ENCODE data around the gene ADRA2A. TPM values are rescaled to one million over a fixed set of nuclear protein-coding genes. Genes with fewer than 3 reads are reported as not detected.

The ADRA2A gene
- total and polyA plus RNA-seq, 11 donors, result 0.19 to 3.9 (median 0.44) TPM

DNA sequence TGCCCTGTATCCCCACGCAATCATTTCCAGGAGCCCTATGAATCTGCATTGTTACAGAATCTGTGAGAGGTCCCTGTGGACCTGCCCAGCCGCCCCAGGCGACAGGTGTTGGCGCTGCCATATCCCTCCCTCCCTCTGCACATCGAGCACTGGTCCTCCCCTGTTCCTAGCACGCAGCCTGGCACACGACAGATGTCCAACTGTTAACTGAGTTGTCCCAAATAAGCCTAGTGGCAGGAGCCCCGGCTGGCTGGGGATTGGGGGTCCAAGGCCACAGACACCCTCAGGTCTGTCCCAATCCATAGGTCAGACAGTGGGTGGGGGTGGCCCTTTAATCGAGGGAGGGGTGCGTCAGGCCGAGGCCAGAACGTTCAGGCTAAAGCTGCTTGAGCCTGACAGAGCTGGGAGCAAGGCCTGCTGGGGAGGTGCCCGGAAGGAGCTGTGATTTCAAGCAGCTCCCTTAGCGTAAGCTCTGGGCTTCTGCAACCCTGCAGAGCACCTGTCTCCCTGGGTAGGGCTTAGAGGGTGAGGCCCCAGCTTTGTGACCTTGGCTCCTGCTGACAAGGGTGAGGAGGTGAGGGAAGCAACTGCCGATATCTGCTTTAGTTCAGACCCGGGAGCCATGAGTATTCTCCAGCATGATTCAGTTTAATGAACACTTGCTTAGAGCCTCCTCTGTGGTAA, 40.1 kb downstream of the ADRA2A start:
- WGBS, 4 donors, result 74 to 84% (median 80%) methylated on average over 12 to 16 of the region's 16 CpGs
- H3K9me3 ChIP-seq, result no peaks in the 10 kb centered on the region
- H3K4me3 ChIP-seq, result no peak overlapping the region
- peaks cover 0 to 7% (median 0%) of the 10 kb centered on the region in 9 donors for H3K27me3 ChIP-seq
- TF ChIP-seq, protein P1, sequence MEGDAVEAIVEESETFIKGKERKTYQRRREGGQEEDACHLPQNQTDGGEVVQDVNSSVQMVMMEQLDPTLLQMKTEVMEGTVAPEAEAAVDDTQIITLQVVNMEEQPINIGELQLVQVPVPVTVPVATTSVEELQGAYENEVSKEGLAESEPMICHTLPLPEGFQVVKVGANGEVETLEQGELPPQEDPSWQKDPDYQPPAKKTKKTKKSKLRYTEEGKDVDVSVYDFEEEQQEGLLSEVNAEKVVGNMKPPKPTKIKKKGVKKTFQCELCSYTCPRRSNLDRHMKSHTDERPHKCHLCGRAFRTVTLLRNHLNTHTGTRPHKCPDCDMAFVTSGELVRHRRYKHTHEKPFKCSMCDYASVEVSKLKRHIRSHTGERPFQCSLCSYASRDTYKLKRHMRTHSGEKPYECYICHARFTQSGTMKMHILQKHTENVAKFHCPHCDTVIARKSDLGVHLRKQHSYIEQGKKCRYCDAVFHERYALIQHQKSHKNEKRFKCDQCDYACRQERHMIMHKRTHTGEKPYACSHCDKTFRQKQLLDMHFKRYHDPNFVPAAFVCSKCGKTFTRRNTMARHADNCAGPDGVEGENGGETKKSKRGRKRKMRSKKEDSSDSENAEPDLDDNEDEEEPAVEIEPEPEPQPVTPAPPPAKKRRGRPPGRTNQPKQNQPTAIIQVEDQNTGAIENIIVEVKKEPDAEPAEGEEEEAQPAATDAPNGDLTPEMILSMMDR (IDR thresholded peaks at IDR 0.05), result no peak
- no peak for TF ChIP-seq POLR2A (IDR thresholded peaks at IDR 0.05)
- intact Hi-C loops (cut with DNase I), result no loop called here
- ATAC-seq (no peak), DNase-seq (no peak)
- no peaks in the 10 kb centered on the region for H3K4me1 ChIP-seq
- no peak overlapping the region for H3K27ac ChIP-seq
- no peaks in the 10 kb centered on the region for H3K36me3 ChIP-seq

DNA sequence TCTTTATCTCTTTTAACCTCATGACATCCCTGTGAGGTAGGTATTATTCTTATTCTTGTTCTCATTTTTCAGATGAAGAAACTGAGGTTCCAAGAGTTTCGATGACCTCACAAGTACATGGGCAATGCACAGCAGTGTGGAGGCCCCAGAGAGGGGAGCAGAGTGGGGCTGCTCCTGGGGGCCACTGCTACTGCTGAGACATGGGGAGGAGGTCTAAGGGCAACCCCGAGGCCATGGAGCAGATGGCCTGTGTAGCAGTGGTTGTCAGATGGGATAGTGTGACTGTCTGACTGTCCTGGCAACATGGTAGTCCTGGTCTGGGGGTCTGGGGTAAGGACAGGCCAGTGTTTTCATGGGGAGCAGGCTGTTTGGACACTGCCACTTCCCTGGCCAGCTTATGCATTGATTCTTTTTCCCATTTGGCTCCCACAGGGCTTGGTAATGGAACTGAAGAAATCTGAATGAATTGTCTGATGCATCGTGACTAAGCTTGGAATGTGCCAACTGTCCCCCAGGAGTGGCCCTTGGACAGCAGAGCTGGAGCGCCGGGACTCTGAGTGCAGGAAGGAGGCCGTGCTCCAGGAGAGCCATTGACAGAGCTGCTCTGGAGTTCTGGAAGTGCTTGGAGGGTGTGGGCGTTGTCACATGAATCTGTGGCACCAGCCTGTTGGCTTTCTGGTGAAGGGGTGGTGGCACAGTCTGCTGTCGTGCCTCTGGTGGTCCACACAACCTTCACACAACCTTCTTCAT, 40.9 kb downstream of the ADRA2A start:
- H3K9me3 ChIP-seq, result no peaks in the 10 kb centered on the region
- DNase-seq, result no peak
- no peak overlapping the region for H3K27ac ChIP-seq
- peaks cover 0 to 7% (median 0%) of the 10 kb centered on the region in 9 donors for H3K27me3 ChIP-seq
- no peak overlapping the region for H3K4me3 ChIP-seq
- intact Hi-C loops (cut with DNase I), result no loop called here
- WGBS, 4 donors, result 72 to 85% (median 79%) methylated on average over 8 of the region's 8 CpGs
- ATAC-seq, result no peak
- no peaks in the 10 kb centered on the region for H3K4me1 ChIP-seq
- H3K36me3 ChIP-seq, result no peaks in the 10 kb centered on the region
- TF ChIP-seq, protein P1 (IDR thresholded peaks at IDR 0.05), result no peak
- no peak for TF ChIP-seq POLR2A (IDR thresholded peaks at IDR 0.05)

DNA sequence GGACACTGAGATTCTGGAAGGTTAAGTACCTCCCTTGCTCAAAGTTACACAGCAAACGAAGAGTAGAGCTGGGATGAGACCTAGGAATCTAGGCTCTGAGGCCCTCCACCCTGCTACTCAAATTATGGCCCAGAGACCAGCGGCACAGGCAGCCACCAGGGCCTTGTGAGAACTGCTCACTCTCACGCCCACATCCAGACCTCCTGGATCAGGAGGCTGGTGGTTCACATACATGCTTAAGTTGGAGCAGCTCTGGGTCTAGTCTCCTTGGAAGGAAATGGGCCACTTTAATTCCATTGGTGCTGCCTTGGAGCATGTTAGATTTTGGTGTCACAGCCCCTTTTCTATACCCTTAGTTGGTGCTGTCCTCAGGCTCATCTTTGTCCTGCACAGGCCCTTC, 41.9 kb downstream of the ADRA2A start:
- Histone ChIP-seq H3K9me3 (no peaks in the 10 kb centered on the region), H3K4me3 (no peak overlapping the region), H3K27ac (no peak overlapping the region), H3K27me3 (peaks cover 0 to 12% (median 0%) of the 10 kb centered on the region in 9 donors), H3K4me1 (no peaks in the 10 kb centered on the region), H3K36me3 (no peaks in the 10 kb centered on the region)
- no peak for ATAC-seq
- no peak for DNase-seq
- TF ChIP-seq POLR2A (IDR thresholded peaks at IDR 0.05), result no peak
- TF ChIP-seq, protein P1 (IDR thresholded peaks at IDR 0.05), result no peak
- WGBS, 4 donors, result 71 to 81% (median 74%) methylated on average over 3 of the region's 3 CpGs
- intact Hi-C loops (cut with DNase I), result no loop called here

DNA sequence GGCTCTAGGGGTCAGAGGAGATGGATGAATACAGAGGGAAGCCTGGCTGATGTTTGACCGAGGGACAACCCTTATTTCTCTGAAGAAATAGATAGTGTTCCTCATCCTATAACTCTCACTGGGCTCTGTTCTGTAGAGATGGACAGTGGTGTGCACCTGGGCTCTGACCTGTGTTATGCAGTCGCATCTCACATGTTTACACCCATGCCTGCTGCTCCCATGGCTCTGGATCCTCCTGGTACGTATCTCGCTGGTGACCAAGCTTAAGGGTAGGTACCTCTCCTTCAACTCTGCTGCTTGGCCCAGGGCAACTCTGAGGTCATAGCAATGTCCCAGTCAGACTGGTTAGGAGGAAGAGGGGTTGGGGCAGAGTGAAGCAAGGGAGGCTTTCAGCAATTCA, 42.8 kb downstream of the ADRA2A start:
- no peak for DNase-seq

More for the DNA sequence above, 42.8 kb downstream of the ADRA2A start:
- ATAC-seq, result no peak
- Histone ChIP-seq H3K27me3 (peaks cover 0 to 14% (median 0%) of the 10 kb centered on the region in 9 donors), H3K9me3 (no peaks in the 10 kb centered on the region), H3K4me1 (no peaks in the 10 kb centered on the region), H3K4me3 (no peak overlapping the region), H3K36me3 (no peaks in the 10 kb centered on the region), H3K27ac (no peak overlapping the region)
- WGBS, 4 donors, result 84 to 92% (median 89%) methylated on average over 4 of the region's 4 CpGs
- intact Hi-C loops (cut with DNase I), result no loop called here
- no peak for TF ChIP-seq POLR2A (IDR thresholded peaks at IDR 0.05)
- TF ChIP-seq, protein P1 (IDR thresholded peaks at IDR 0.05), result no peak

Measured in heart left ventricle (tissue), 16 donors.